A549 (cell line): Measurements from ENCODE around the gene ATG5.

Experiments
- BCL3 ChIP-seq: fragments of >200 bp; sonication (Bioruptor Twin); formaldehyde crosslinking; IDR thresholded peaks from 3 replicates; pipeline ENCODE4 v1.6.1; 2016
- BHLHE40 ChIP-seq: IDR thresholded peaks from 2 replicates; pipeline ENCODE4 v1.6.1; 2012; ENCODE audit warnings: low read depth, low read length, inconsistent platforms
- CEBPB ChIP-seq, 2 experiments: fragments of >200 bp in 1 of 2; sonication (Bioruptor Twin) in 1 of 2; formaldehyde crosslinking in 1 of 2; IDR thresholded peaks; 2 replicates each; pipeline ENCODE4 v1.6.1; 2012 to 2016
- CTCF ChIP-seq: fragments of >200 bp; sonication (Bioruptor Twin); formaldehyde crosslinking; IDR thresholded peaks from 3 replicates; pipeline ENCODE4 v1.5.1; 2016
- JUN ChIP-seq, 2 experiments: fragments of >200 bp; sonication (Bioruptor Twin); formaldehyde crosslinking; IDR thresholded peaks; 2 replicates in 1 of 2; 3 replicates in 1 of 2; pipeline ENCODE4 v1.6.1; 2016 to 2017
- MYC ChIP-seq: IDR thresholded peaks from 2 replicates; pipeline ENCODE4 v1.6.1; 2012; ENCODE audit warnings: mild to moderate bottlenecking, inconsistent platforms, low read length, improper control_type of control experiment, borderline replicate concordance
- POLR2A ChIP-seq: IDR thresholded peaks from 2 replicates; pipeline ENCODE4 v1.6.1; 2012; ENCODE audit warnings: mild to moderate bottlenecking, low read length
- ZFP36 ChIP-seq: fragments of 450-650 bp; IDR thresholded peaks from 2 replicates; pipeline ENCODE4 v1.6.1; 2014; ENCODE audit warnings: borderline replicate concordance; ENCODE audit not compliant: partially characterized antibody

GRCh38 chr6:106315765-106316374 is 9.7 kb downstream of the ATG5 start:
- TF ChIP-seq CTCF (no peak), BHLHE40 (no peak), MYC (no peak), ZFP36 (no peak), BCL3 (no peak), POLR2A (no peak), JUN (IDR thresholded peaks at IDR 0.05) (no peak), CEBPB (IDR thresholded peaks at IDR 0.05) (no peak)
